Cardiac septum (tissue), 1 donor: Measurements from ENCODE around the gene CACNA1B. TPM values are rescaled to one million over a fixed set of nuclear protein-coding genes. Genes with fewer than 3 reads are reported as not detected.

Experiments used
- DNase-seq: peaks from one replicate; pipeline ENCODE4 v3.0.0-alpha.2; 2020; ENCODE audit warnings: low spot score
- intact Hi-C: fragments of 100-400 bp; cut with DNase I; formaldehyde crosslinking; loops from one replicate; pipeline ENCODE4 v1.14.0; 2022
- total RNA-seq: library from RNA; stranded (reverse); fragmentation: NEBNext Ultra II Directional; extraction: Animal tissue kit (Norgen Biotek cat#: 25700); gene quantifications from one replicate; pipeline ENCODE4 v1.2.1, GENCODE V29; 2021
- donor health status: DM: no; HTN: no; CAD: no.

The CACNA1B gene
- total RNA-seq, 1 donor from 2014 or later = 0.70 TPM

- no peak for DNase-seq
- intact Hi-C loops = no loop called here
These were observed 76.3 kb downstream of the CACNA1B start for GRCh38 chr9:137953683-137954438.

- DNase-seq = no peak
- intact Hi-C loops = no loop called here
These were observed 77.6 kb downstream of the CACNA1B start for GRCh38 chr9:137955224-137955570.

- no peak for DNase-seq
- intact Hi-C loops = no loop called here
These were observed 78.0 kb downstream of the CACNA1B start for GRCh38 chr9:137955586-137955985.

- intact Hi-C loops = no loop called here
- no peak for DNase-seq
These were observed 78.5 kb downstream of the CACNA1B start for GRCh38 chr9:137956039-137956438.

GRCh38 chr9:137956688-137957385 lies 79.3 kb downstream of the CACNA1B start:
- no peak for DNase-seq
- intact Hi-C loops = no loop called here

GRCh38 chr9:137959641-137960411 lies 82.2 kb downstream of the CACNA1B start:
- intact Hi-C loops = no loop called here

GRCh38 chr9:137960496-137960895 lies 82.9 kb downstream of the CACNA1B start:
- intact Hi-C loops = no loop called here
- no peak for DNase-seq

More at GRCh38 chr9:137959641-137960411, 82.2 kb downstream of the CACNA1B start:
- no peak for DNase-seq

GRCh38 chr9:137963525-137963924 lies 85.9 kb downstream of the CACNA1B start:
- intact Hi-C loops = no loop called here
- DNase-seq = no peak

GRCh38 chr9:137965177-137965795 lies 87.7 kb downstream of the CACNA1B start:
- intact Hi-C loops = no loop called here
- DNase-seq = peak; percentile 62

GRCh38 chr9:137967280-137967953 lies 89.8 kb downstream of the CACNA1B start:
- intact Hi-C loops = no loop called here
- peak; percentile 46 for DNase-seq

- DNase-seq = peak; percentile 68
These were observed 90.7 kb downstream of the CACNA1B start for GRCh38 chr9:137968235-137968634.

GRCh38 chr9:137969008-137969407 lies 91.4 kb downstream of the CACNA1B start:
- DNase-seq = no peak
- intact Hi-C loops = no loop called here

More at GRCh38 chr9:137968235-137968634, 90.7 kb downstream of the CACNA1B start:
- intact Hi-C loops = no loop called here

- DNase-seq = no peak
- intact Hi-C loops = no loop called here
These were observed 92.1 kb downstream of the CACNA1B start for GRCh38 chr9:137969685-137970084.

GRCh38 chr9:137970098-137970497 lies 92.5 kb downstream of the CACNA1B start:
- DNase-seq = no peak
- intact Hi-C loops = no loop called here

- intact Hi-C loops = no loop called here
- DNase-seq = peak; percentile 56
These were observed 93.3 kb downstream of the CACNA1B start for GRCh38 chr9:137970686-137971476.

GRCh38 chr9:137971477-137972138 lies 94.0 kb downstream of the CACNA1B start:
- DNase-seq = peak; percentile 72
- intact Hi-C loops = no loop called here

GRCh38 chr9:137972355-137972987 lies 94.9 kb downstream of the CACNA1B start:
- intact Hi-C loops = no loop called here
- DNase-seq = no peak
